Heart left ventricle (tissue), 16 donors: ENCODE data around the gene FAM120B. TPM values are rescaled to one million over a fixed set of nuclear protein-coding genes. Genes with fewer than 3 reads are reported as not detected.

Source experiments
- ATAC-seq, 4 donors: fragments of 200-7000 bp; cut with Tn5 transposase; one replicate each; pipeline ENCODE4 v1.9.1; 2020 to 2022; ENCODE audit warnings: moderate library complexity in 4 of 4, mild to moderate bottlenecking in 3 of 4, moderate number of reproducible peaks in 1 of 4
- DNase-seq, 5 donors: peaks; one replicate each; pipeline ENCODE4 v3.0.0-alpha.2; 2020
- H3K27ac ChIP-seq, 12 donors: fragments of 200-600 bp; sonication (generic) in 4 of 12; one replicate each; pipeline versions ENCODE4 v1.5.0 to v1.8.0; 2016 to 2022; ENCODE audit warnings: mild to moderate bottlenecking in 2 of 12
- H3K27me3 ChIP-seq, 9 donors: fragments of 200-600 bp; sonication (generic) in 2 of 9; one replicate each; pipeline versions ENCODE4 v1.5.1 to v1.8.0; 2016 to 2022; ENCODE audit warnings: mild to moderate bottlenecking in 3 of 9
- H3K36me3 ChIP-seq, 9 donors: fragments of 200-600 bp; sonication (generic) in 2 of 9; one replicate each; pipeline versions ENCODE4 v1.5.0 to v1.8.0; 2018 to 2022; ENCODE audit warnings: mild to moderate bottlenecking in 2 of 9
- H3K4me1 ChIP-seq, 12 donors: fragments of 200-600 bp; sonication (generic) in 4 of 12; one replicate each; pipeline versions ENCODE4 v1.5.0 to v1.8.0; 2016 to 2022; ENCODE audit warnings: mild to moderate bottlenecking in 3 of 12
- H3K4me3 ChIP-seq, 12 donors: fragments of 200-600 bp; sonication (generic) in 4 of 12; one replicate each; pipeline versions ENCODE4 v1.5.0 to v1.8.0; 2017 to 2022; ENCODE audit warnings: mild to moderate bottlenecking in 9 of 12, moderate library complexity in 4 of 12
- H3K9me3 ChIP-seq, 12 donors: fragments of 200-600 bp; sonication (generic) in 4 of 12; one replicate each; pipeline versions ENCODE4 v1.5.0 to v1.8.0; 2016 to 2022; ENCODE audit warnings: mild to moderate bottlenecking in 1 of 12
- POLR2A ChIP-seq, 2 donors: fragments of 450-650 bp; IDR thresholded peaks; one replicate each; pipeline ENCODE4 v1.6.1; 2017; ENCODE audit warnings: antibody characterized with exemption in 2 of 2, mild to moderate bottlenecking in 2 of 2, moderate library complexity in 2 of 2
- whole genome bisulfite sequencing, 4 donors: extraction: QIAGEN DNeasy Blood & Tissue Kit in 2 of 4; methylation state at CpG; one replicate each; pipeline versions ENCODE4 v1.1.5 to v1.1.7; 2013 to 2018; 5-methylcytosine and 5-hydroxymethylcytosine counted together
- intact Hi-C, 10 donors: fragments of 100-400 bp; cut with DNase I; formaldehyde crosslinking; loops; one replicate each; pipeline versions ENCODE4 v1.11.1 to v1.14.2; 2022
- polyA plus RNA-seq, 2 donors: library from polyadenylated mRNA; stranded (reverse); fragments of 200-250 nt; gene quantifications; one replicate each; pipeline ENCODE4 v1.2.3, GENCODE V29; 2013
- total RNA-seq, 9 donors: library from RNA; depleted of rRNA in 2 of 9; stranded (reverse); fragments of >200 nt in 2 of 9; fragmentation: NEBNext Ultra II Directional in 3 of 9; extraction: Animal tissue kit (Norgen Biotek cat#: 25700) in 3 of 9; gene quantifications; one replicate each; pipeline versions ENCODE4 v1.1.0 to v1.2.4, GENCODE V29; 2016 to 2023
- TF ChIP-seq, protein P1 (sequence below), 12 donors: fragments of 200-600 bp; sonication (generic) in 4 of 12; IDR thresholded peaks; one replicate each; pipeline versions ENCODE4 v1.5.0 to v1.8.0; 2018 to 2022; ENCODE audit warnings: antibody characterized with exemption in 12 of 12, mild to moderate bottlenecking in 5 of 12
- donor health status: ischemic (EF 13 %, LVEDD 7.1; RV severe dilation, severe dysfunction).
- donor health status: healthy with polysubstance abuse.
- donor health status: DM: no; HTN: yes; CAD: no.
- donor health status: DM: no; HTN: no; CAD: no.
- donor health status: ischemic (EF 25% LVEDD 6.9; RV normal size, moderate dysfunction).
- donor health status: ischemic (EF 25% LVEDD 5.7; RV mildly dilated, moderate dysfunction).
- donor health status: healthy.
- donor health status: DM: yes; HTN: yes; CAD: no.
- donor health status: ischemic (EF 35%, LVEDD 5.7; RV mildly dilated, moderate dysfunction).
- donor health status: nonischemic (EF 11% LVEDD 7.7; RV severe dilation, severe dysfunction).
- donor health status: DM: yes; HTN: yes; CAD: no.
- donor health status: PGD.
- donor health status: ischemic (EF 29% LVEDD 5.4; RV normal size, mild dysfunction).
- donor health status: nonischemic (EF 23%, LVEDD 6.1; RV moderate dilation, normal function).

The FAM120B gene
- total and polyA plus RNA-seq, 11 donors: 6.6 to 29.4 (median 18.5) TPM

DNA sequence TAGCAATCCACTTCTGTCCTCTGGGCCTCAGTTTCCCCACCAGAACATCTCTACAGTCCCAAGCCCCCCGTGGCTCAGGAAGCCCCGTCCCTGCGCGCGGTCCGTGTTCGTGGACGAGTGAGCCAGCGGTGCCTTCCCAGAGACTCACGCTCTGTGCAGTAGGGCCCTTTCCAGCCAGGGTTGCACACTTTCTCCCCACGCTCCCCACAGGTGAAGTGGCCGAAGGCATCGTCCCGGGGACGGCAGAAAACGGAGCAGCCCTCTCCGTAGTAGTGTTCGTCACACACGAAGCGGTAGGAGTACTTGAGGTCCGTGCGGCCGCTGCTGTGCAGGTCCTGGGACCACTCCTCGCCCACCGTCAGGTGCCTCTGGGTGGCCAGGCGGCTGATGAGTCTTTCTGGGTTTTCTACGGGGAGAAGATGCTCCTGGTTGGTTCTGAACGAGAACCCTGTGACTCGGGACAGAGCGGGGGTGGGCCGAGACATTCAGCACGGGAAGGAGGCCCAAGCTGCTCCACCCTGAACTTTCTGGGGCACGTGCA is 18.4 kb upstream of the FAM120B start:
- Histone ChIP-seq H3K4me3 (peak overlapping the region; percentile 1 to 95 (median 82)), H3K36me3 (peaks cover 0 to 37% (median 27%) of the 10 kb centered on the region in 9 donors), H3K27me3 (peaks cover 0 to 65% (median 4%) of the 10 kb centered on the region in 9 donors), H3K9me3 (no peaks in the 10 kb centered on the region), H3K27ac (peak overlapping the region in 9 of 12 donors; percentile 39 to 90 (median 81)), H3K4me1 (peaks cover 8 to 76% (median 51%) of the 10 kb centered on the region in 12 donors)
- intact Hi-C loops: loop anchor here in 5 of 10 donors (2.0 to 10.0 kb wide), 6 partner anchors 133 to 245 kb away; no protein-coding TSS in a partner anchor
- TF ChIP-seq, protein P1, sequence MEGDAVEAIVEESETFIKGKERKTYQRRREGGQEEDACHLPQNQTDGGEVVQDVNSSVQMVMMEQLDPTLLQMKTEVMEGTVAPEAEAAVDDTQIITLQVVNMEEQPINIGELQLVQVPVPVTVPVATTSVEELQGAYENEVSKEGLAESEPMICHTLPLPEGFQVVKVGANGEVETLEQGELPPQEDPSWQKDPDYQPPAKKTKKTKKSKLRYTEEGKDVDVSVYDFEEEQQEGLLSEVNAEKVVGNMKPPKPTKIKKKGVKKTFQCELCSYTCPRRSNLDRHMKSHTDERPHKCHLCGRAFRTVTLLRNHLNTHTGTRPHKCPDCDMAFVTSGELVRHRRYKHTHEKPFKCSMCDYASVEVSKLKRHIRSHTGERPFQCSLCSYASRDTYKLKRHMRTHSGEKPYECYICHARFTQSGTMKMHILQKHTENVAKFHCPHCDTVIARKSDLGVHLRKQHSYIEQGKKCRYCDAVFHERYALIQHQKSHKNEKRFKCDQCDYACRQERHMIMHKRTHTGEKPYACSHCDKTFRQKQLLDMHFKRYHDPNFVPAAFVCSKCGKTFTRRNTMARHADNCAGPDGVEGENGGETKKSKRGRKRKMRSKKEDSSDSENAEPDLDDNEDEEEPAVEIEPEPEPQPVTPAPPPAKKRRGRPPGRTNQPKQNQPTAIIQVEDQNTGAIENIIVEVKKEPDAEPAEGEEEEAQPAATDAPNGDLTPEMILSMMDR (IDR thresholded peaks at IDR 0.05): no peak
- no peak for TF ChIP-seq POLR2A (IDR thresholded peaks at IDR 0.05)
- WGBS, 4 donors: 59 to 71% (median 69%) methylated on average over 32 to 33 of the region's 33 CpGs
- DNase-seq: peak in 1 of 5 donors; percentile 58
- no peak for ATAC-seq

DNA sequence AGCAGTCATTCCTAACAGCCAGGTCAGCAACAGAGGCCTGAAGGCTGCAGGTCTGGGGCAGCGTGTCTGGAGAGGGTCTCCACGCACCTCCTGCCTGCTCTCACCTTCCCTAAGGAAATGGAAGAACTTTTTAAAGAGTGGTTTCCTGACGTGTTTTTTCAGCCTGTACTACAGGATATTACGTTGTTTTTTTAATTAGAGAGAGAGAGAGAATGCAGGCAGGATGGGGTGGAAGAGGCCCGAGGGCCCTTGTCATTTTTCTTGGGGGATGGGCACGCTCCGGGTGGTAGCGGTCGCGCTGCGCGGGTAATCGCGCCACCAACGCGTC is 17.7 kb upstream of the FAM120B start:
- WGBS, 4 donors: 15 to 31% (median 22%) methylated on average over 16 of the region's 16 CpGs
- H3K27me3 ChIP-seq: peaks cover 0 to 70% (median 9%) of the 10 kb centered on the region in 9 donors
- DNase-seq (no peak), ATAC-seq (no peak)
- TF ChIP-seq, protein P1 (IDR thresholded peaks at IDR 0.05): no peak
- no peak for TF ChIP-seq POLR2A (IDR thresholded peaks at IDR 0.05)
- H3K4me1 ChIP-seq: peaks cover 8 to 77% (median 53%) of the 10 kb centered on the region in 12 donors
- H3K27ac ChIP-seq: peak overlapping the region in 8 of 12 donors; percentile 69 to 90 (median 83)
- peaks cover 0 to 30% (median 21%) of the 10 kb centered on the region in 9 donors for H3K36me3 ChIP-seq
- intact Hi-C loops: loop anchor here in 5 of 10 donors (2.0 to 10.0 kb wide), 6 partner anchors 134 to 246 kb away; no protein-coding TSS in a partner anchor
- H3K4me3 ChIP-seq: peak overlapping the region; percentile 57 to 95 (median 82)
- H3K9me3 ChIP-seq: no peaks in the 10 kb centered on the region

DNA sequence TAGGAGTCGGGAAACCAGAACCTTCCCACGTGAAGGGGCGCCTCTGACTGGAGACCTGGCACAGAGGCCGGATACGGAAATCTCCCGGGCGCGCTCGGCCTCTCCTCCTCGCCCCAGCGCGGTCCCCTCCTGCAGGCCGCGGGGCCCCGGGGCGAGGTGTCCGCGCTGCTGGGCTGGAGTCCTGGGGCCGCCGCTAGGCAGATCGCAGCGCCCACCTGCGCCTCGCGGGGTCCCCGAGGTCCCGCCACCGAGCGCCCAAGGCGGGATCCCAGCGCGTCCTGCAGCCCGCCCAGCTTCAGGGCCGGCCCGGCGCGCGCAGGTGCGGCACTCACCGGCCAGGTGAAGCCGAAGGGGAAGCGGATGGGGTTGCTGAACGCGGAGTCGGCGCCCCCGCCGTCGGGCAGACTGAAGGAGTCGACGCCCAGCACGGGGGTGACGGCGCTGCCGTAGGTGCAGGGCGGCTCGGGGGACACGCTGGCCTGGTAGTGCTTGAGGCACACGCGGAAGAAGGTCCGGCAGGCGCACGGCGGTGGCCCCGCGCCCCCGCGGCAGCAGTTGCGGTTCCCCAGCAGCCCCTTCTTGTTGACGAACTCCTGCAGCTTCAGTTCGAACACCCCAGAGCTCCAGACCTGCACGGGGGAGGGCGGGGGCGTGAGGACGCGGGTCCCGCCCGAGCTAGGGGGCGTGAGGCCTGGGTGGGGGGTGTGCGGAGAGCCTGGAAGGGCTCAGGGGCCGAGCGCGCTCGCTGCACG is 17.2 kb upstream of the FAM120B start:
- Histone ChIP-seq H3K27ac (peak overlapping the region; percentile 60 to 90 (median 82)), H3K4me1 (peaks cover 8 to 77% (median 53%) of the 10 kb centered on the region in 12 donors), H3K27me3 (peaks cover 0 to 74% (median 12%) of the 10 kb centered on the region in 9 donors), H3K4me3 (peak overlapping the region; percentile 57 to 95 (median 82)), H3K36me3 (peaks cover 0 to 25% (median 15%) of the 10 kb centered on the region in 9 donors), H3K9me3 (no peaks in the 10 kb centered on the region)
- intact Hi-C loops: loop anchor here in 5 of 10 donors (2.0 to 10.0 kb wide), 6 partner anchors 135 to 247 kb away; no protein-coding TSS in a partner anchor
- 2 to 5% (median 4%) methylated on average over 49 to 85 of the region's 85 CpGs for WGBS, 4 donors
- ATAC-seq: no peak
- TF ChIP-seq, protein P1 (IDR thresholded peaks at IDR 0.05): no peak
- no peak for TF ChIP-seq POLR2A (IDR thresholded peaks at IDR 0.05)
- peak in 1 of 5 donors; percentile 37 for DNase-seq

DNA sequence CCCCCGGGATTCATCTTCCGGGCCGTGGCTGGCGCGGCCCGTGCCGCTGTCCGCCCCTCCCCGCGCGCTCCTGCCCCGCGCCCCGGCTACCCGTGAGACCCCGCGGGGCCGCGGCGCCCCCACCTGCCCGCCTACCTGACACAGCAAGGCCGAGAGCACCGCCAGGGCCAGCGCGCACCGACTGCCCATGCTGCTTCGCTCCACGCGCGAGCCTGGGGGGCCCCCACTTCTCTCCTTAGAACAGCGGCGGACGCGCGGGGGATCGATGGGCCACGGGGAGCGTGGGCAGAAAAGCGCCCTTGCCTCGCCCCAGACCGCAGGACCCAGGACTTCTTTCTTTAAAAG is 16.6 kb upstream of the FAM120B start:
- ATAC-seq: peak in 2 of 4 donors; percentile 3 to 4
- peaks cover 0 to 80% (median 14%) of the 10 kb centered on the region in 9 donors for H3K27me3 ChIP-seq
- intact Hi-C loops: loop anchor here (2.0 to 10.0 kb wide), 16 partner anchors 123 to 458 kb away; no protein-coding TSS in a partner anchor
- H3K4me1 ChIP-seq: peaks cover 10 to 78% (median 54%) of the 10 kb centered on the region in 12 donors
- peak in 1 of 5 donors; percentile 68 for DNase-seq
- H3K9me3 ChIP-seq: no peaks in the 10 kb centered on the region
- TF ChIP-seq POLR2A (IDR thresholded peaks at IDR 0.05): no peak
- TF ChIP-seq, protein P1 (IDR thresholded peaks at IDR 0.05): no peak
- 0 to 2% (median 0%) methylated on average over 13 to 41 of the region's 41 CpGs for WGBS, 4 donors
- H3K27ac ChIP-seq: peak overlapping the region; percentile 60 to 90 (median 82)
- peak overlapping the region; percentile 57 to 95 (median 82) for H3K4me3 ChIP-seq
- peaks cover 0 to 20% (median 9%) of the 10 kb centered on the region in 9 donors for H3K36me3 ChIP-seq
